GM19463 (cell line): Measurements from ENCODE around the gene PPP1R13B.
"Not testable (repeated sequence)": the region's sequence is repeated elsewhere in the genome, so short reads cannot be mapped to it uniquely, and the experiment has no call there.

Experiments
- ATAC-seq: cut with Tn5 transposase; IDR thresholded peaks from one replicate; pipeline ENCODE4 v1.9.1; 2021; ENCODE audit warnings: mild to moderate bottlenecking, moderate library complexity; ENCODE audit not compliant: unreplicated experiment

Gene PPP1R13B

GRCh38 chr14:103859416-103860202 lies 12.2 kb upstream of the PPP1R13B start:
- no peak for ATAC-seq

- no peak for ATAC-seq
These were observed 10.8 kb upstream of the PPP1R13B start for GRCh38 chr14:103858063-103858781.

- ATAC-seq = no peak
These were observed 9.9 kb upstream of the PPP1R13B start for GRCh38 chr14:103857256-103857655.

GRCh38 chr14:103856607-103857006 lies 9.2 kb upstream of the PPP1R13B start:
- ATAC-seq = no peak

- ATAC-seq = no peak
These were observed 8.7 kb upstream of the PPP1R13B start for GRCh38 chr14:103856105-103856504.

GRCh38 chr14:103855734-103856095 lies 8.3 kb upstream of the PPP1R13B start:
- ATAC-seq = no peak

GRCh38 chr14:103854822-103855733 lies 7.7 kb upstream of the PPP1R13B start:
- no peak for ATAC-seq

- ATAC-seq = no peak
These were observed 6.8 kb upstream of the PPP1R13B start for GRCh38 chr14:103854017-103854808.

GRCh38 chr14:103849151-103849886 lies 1.9 kb upstream of the PPP1R13B start:
- ATAC-seq = no peak

- ATAC-seq = no peak
These were observed 1.1 kb upstream of the PPP1R13B start for GRCh38 chr14:103848175-103849077.

GRCh38 chr14:103846543-103847450 lies 578 bp downstream of the PPP1R13B start:
- ATAC-seq = peak; percentile 33

- ATAC-seq = no peak
These were observed 1.3 kb downstream of the PPP1R13B start for GRCh38 chr14:103846097-103846496.

- ATAC-seq = no peak
These were observed 2.0 kb downstream of the PPP1R13B start for GRCh38 chr14:103845327-103845726.

GRCh38 chr14:103841265-103841664 lies 6.1 kb downstream of the PPP1R13B start:
- not testable (repeated sequence) for ATAC-seq

GRCh38 chr14:103840014-103840413 lies 7.4 kb downstream of the PPP1R13B start:
- ATAC-seq = no peak

- ATAC-seq = no peak
These were observed 7.8 kb downstream of the PPP1R13B start for GRCh38 chr14:103839579-103839978.

GRCh38 chr14:103838117-103838516 lies 9.3 kb downstream of the PPP1R13B start:
- no peak for ATAC-seq
